Measurements from ENCODE around the gene GUCY2C.

Gene GUCY2C

DNA sequence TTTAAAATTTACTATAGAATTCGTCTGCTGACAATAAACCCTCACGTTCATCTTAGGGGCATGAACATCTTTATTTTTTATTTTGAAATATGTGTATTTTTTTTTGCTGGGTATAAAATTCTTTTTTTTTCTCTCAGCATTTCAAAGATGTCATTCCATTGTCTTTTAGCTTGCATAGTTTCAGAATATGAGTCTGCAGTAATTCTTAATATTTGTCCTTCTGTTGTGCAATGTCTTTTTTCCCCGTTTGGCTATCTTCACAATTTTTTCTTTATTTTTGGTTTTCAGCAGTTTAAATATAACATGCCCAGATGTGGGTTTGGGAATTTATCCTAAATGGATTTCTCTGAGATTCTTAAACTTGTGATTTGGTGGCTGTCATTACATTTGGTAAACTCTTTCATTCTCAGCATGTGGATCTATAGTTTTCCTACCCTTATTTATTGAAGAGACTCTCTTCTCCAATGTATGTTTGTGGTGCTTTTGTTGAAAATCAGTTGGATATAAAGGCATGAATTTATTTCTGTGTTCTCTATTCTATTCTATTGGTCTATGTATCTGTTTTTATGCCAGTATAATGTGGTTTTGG, 90.9 kb downstream of the GUCY2C start:
- WGBS (ENCODE audit: extremely low coverage, insufficient coverage, insufficient read length): no CpG with 5 or more reads among the region's 3 CpGs
- Histone ChIP-seq H4K91ac (ENCODE audit: low read depth, low read length) (no peak overlapping the region), H2BK5ac (ENCODE audit: low read depth, low read length, poor library complexity) (no peak overlapping the region), H3K36me3 (ENCODE audit: control insufficient read depth in 1 of 2, insufficient read depth in 2 of 2, low read length in 2 of 2) (no peaks in the 10 kb centered on the region), H3K14ac (ENCODE audit: low read length) (no peak overlapping the region), H3K4ac (ENCODE audit: low read depth, low read length) (no peak overlapping the region), H2BK12ac (ENCODE audit: low read length) (no peak overlapping the region), H4K12ac (ENCODE audit: low read depth, low read length) (no peak overlapping the region), H2AFZ (ENCODE audit: insufficient read depth, low read length, poor library complexity) (no peak overlapping the region), H3K4me2 (ENCODE audit: low read length) (no peak overlapping the region), H3K23ac (ENCODE audit: low read length) (no peak overlapping the region), H3K79me2 (ENCODE audit: control insufficient read depth, insufficient read depth, low read length, poor library complexity) (no peaks in the 10 kb centered on the region), H3K18ac (ENCODE audit: low read length) (no peak overlapping the region), H3K4me3 (ENCODE audit: low read depth, low read length) (no peak overlapping the region), H3K79me1 (ENCODE audit: low read length) (no peaks in the 10 kb centered on the region), H3K4me1 (ENCODE audit: control insufficient read depth in 1 of 2, insufficient read depth in 2 of 2, low read length in 2 of 2) (no peaks in the 10 kb centered on the region), H3K27ac (ENCODE audit: low read depth, low read length) (no peak overlapping the region), H4K8ac (ENCODE audit: low read depth, low read length) (no peak overlapping the region), H3K9ac (ENCODE audit: low read length) (no peak overlapping the region), H3K27me3 (ENCODE audit: insufficient read depth, low read length) (no peaks in the 10 kb centered on the region), H2BK120ac (ENCODE audit: insufficient read depth, low read length, poor library complexity) (no peak overlapping the region), H2AK5ac (ENCODE audit: low read length) (no peak overlapping the region), H3K9me3 (ENCODE audit: insufficient read depth, low read depth, low read length) (no peaks in the 10 kb centered on the region)
- peak in 1 of 2 donors; percentile 20 for DNase-seq

DNA sequence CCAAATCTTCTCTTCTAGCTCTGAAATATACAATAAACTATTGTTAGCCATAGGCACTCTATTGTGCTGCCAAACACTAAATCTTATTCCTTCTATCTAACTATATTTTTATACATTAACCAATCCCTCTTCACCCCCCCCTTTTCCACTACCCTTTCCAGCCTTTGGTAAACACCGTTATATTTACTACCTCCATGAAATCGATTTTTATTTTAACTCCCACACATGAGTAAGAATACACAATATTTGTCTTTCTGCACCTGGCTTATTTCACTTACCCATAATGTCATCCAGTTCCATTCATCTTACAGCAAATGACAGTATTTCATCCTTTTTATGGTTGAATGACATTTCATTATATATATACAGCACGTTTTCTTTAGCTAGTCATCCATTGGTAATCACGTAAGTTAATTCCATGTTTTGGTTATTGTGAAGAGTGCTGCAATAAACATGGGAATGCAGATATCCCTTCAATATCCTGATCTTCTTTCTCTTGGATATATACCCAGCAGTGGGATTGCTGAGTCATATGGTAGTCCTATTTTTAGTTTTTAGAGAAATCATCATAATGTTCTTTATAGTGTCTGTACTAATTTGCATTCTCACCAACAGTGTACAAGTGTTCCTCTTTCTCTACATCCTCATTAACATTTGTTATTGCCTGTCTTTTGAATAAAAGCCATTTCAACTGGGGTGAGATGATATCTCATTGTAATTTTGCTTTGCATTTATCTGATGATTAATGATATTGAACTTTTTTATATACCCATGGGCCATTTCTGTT, 94.5 kb downstream of the GUCY2C start:
- H2BK120ac ChIP-seq (ENCODE audit: insufficient read depth, low read length, poor library complexity): no peak overlapping the region
- WGBS (ENCODE audit: extremely low coverage, insufficient coverage, insufficient read length): 100% methylated on average over 1 of the region's 4 CpGs
- H3K36me3 ChIP-seq (ENCODE audit: control insufficient read depth in 1 of 2, insufficient read depth in 2 of 2, low read length in 2 of 2): no peaks in the 10 kb centered on the region
- DNase-seq: no peak
- H3K9me3 ChIP-seq (ENCODE audit: insufficient read depth, low read depth, low read length): no peaks in the 10 kb centered on the region
- H2AK5ac ChIP-seq (ENCODE audit: low read length): no peak overlapping the region
- no peak overlapping the region for H2BK5ac ChIP-seq (ENCODE audit: low read depth, low read length, poor library complexity)
- H4K12ac ChIP-seq (ENCODE audit: low read depth, low read length): no peak overlapping the region
- no peak overlapping the region for H4K8ac ChIP-seq (ENCODE audit: low read depth, low read length)
- H2BK12ac ChIP-seq (ENCODE audit: low read length): no peak overlapping the region
- no peaks in the 10 kb centered on the region for H3K79me2 ChIP-seq (ENCODE audit: control insufficient read depth, insufficient read depth, low read length, poor library complexity)
- H3K79me1 ChIP-seq (ENCODE audit: low read length): no peaks in the 10 kb centered on the region
- no peak overlapping the region for H3K27ac ChIP-seq (ENCODE audit: low read depth, low read length)
- H3K4me1 ChIP-seq (ENCODE audit: control insufficient read depth in 1 of 2, insufficient read depth in 2 of 2, low read length in 2 of 2): no peaks in the 10 kb centered on the region
- H3K14ac ChIP-seq (ENCODE audit: low read length): no peak overlapping the region
- no peak overlapping the region for H3K9ac ChIP-seq (ENCODE audit: low read length)
- H4K91ac ChIP-seq (ENCODE audit: low read depth, low read length): no peak overlapping the region
- no peak overlapping the region for H3K18ac ChIP-seq (ENCODE audit: low read length)
- H3K23ac ChIP-seq (ENCODE audit: low read length): no peak overlapping the region
- no peak overlapping the region for H3K4ac ChIP-seq (ENCODE audit: low read depth, low read length)
- H3K4me2 ChIP-seq (ENCODE audit: low read length): no peak overlapping the region
- H2AFZ ChIP-seq (ENCODE audit: insufficient read depth, low read length, poor library complexity): no peak overlapping the region
- H3K4me3 ChIP-seq (ENCODE audit: low read depth, low read length): no peak overlapping the region
- no peaks in the 10 kb centered on the region for H3K27me3 ChIP-seq (ENCODE audit: insufficient read depth, low read length)

DNA sequence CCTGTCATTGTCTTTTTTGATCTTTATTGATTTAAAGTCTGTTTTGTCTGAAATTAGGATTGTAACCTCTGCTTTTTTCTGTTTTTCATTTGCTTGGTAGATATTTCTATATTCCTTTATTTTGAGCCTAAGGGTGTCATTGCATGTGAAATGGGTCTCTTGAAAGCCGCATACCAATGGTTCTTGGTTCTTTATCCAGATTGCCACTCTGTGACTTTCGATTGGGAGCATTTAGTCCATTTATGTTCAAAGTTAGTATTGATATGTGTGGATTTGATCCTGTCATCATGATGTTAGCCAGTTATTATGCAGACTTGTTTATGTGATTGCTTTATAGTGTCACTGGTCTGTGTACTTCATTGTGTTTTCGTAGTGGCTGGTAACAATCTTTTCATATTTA, 98.9 kb downstream of the GUCY2C start:
- no peak overlapping the region for H2BK5ac ChIP-seq (ENCODE audit: low read depth, low read length, poor library complexity)
- no peak overlapping the region for H4K8ac ChIP-seq (ENCODE audit: low read depth, low read length)
- H3K79me1 ChIP-seq (ENCODE audit: low read length): no peaks in the 10 kb centered on the region
- no peak overlapping the region for H3K23ac ChIP-seq (ENCODE audit: low read length)
- H3K27me3 ChIP-seq (ENCODE audit: insufficient read depth, low read length): no peaks in the 10 kb centered on the region
- no peak overlapping the region for H3K4me2 ChIP-seq (ENCODE audit: low read length)
- H3K14ac ChIP-seq (ENCODE audit: low read length): no peak overlapping the region
- no peak overlapping the region for H2BK120ac ChIP-seq (ENCODE audit: insufficient read depth, low read length, poor library complexity)
- no peak overlapping the region for H2AK5ac ChIP-seq (ENCODE audit: low read length)
- no peak overlapping the region for H3K27ac ChIP-seq (ENCODE audit: low read depth, low read length)
- H2AFZ ChIP-seq (ENCODE audit: insufficient read depth, low read length, poor library complexity): no peak overlapping the region
- DNase-seq: no peak
- H3K9me3 ChIP-seq (ENCODE audit: insufficient read depth, low read depth, low read length): no peaks in the 10 kb centered on the region
- no peak overlapping the region for H2BK12ac ChIP-seq (ENCODE audit: low read length)
- H3K79me2 ChIP-seq (ENCODE audit: control insufficient read depth, insufficient read depth, low read length, poor library complexity): no peaks in the 10 kb centered on the region
- no CpG with 5 or more reads among the region's 3 CpGs for WGBS (ENCODE audit: extremely low coverage, insufficient coverage, insufficient read length)
- no peaks in the 10 kb centered on the region for H3K4me1 ChIP-seq (ENCODE audit: control insufficient read depth in 1 of 2, insufficient read depth in 2 of 2, low read length in 2 of 2)
- no peak overlapping the region for H4K91ac ChIP-seq (ENCODE audit: low read depth, low read length)
- no peak overlapping the region for H3K9ac ChIP-seq (ENCODE audit: low read length)
- H3K18ac ChIP-seq (ENCODE audit: low read length): no peak overlapping the region
- no peaks in the 10 kb centered on the region for H3K36me3 ChIP-seq (ENCODE audit: control insufficient read depth in 1 of 2, insufficient read depth in 2 of 2, low read length in 2 of 2)
- no peak overlapping the region for H3K4me3 ChIP-seq (ENCODE audit: low read depth, low read length)
- no peak overlapping the region for H4K12ac ChIP-seq (ENCODE audit: low read depth, low read length)
- H3K4ac ChIP-seq (ENCODE audit: low read depth, low read length): no peak overlapping the region

DNA sequence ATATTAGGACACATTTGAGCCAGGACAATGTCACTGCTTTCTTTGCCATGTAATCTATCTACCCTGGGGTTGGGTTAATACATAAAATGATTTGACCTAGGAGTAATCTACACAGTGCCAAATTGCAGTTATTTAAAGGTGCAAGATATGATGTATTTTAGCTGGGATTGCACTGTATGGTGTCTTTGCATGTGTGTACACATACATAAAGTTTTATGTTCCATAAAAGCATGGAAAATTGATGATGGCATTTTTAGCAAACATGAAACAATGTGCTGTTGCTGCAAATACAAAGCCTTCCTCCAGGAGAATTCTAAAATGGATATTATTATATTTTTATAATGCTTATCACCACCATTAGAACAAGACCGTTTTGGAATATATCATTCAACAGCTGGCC, 104.7 kb downstream of the GUCY2C start:
- Histone ChIP-seq H3K4me3 (ENCODE audit: low read depth, low read length) (no peak overlapping the region), H3K27ac (ENCODE audit: low read depth, low read length) (no peak overlapping the region), H3K79me2 (ENCODE audit: control insufficient read depth, insufficient read depth, low read length, poor library complexity) (no peaks in the 10 kb centered on the region), H2BK120ac (ENCODE audit: insufficient read depth, low read length, poor library complexity) (no peak overlapping the region), H3K18ac (ENCODE audit: low read length) (no peak overlapping the region), H2BK12ac (ENCODE audit: low read length) (no peak overlapping the region), H3K9me3 (ENCODE audit: insufficient read depth, low read depth, low read length) (peaks cover 2% of the 10 kb centered on the region), H2AFZ (ENCODE audit: insufficient read depth, low read length, poor library complexity) (no peak overlapping the region), H3K36me3 (ENCODE audit: control insufficient read depth in 1 of 2, insufficient read depth in 2 of 2, low read length in 2 of 2) (no peaks in the 10 kb centered on the region), H3K27me3 (ENCODE audit: insufficient read depth, low read length) (no peaks in the 10 kb centered on the region), H2BK5ac (ENCODE audit: low read depth, low read length, poor library complexity) (no peak overlapping the region), H3K4me1 (ENCODE audit: control insufficient read depth in 1 of 2, insufficient read depth in 2 of 2, low read length in 2 of 2) (no peaks in the 10 kb centered on the region), H3K4me2 (ENCODE audit: low read length) (no peak overlapping the region), H3K9ac (ENCODE audit: low read length) (no peak overlapping the region), H2AK5ac (ENCODE audit: low read length) (no peak overlapping the region), H3K79me1 (ENCODE audit: low read length) (no peaks in the 10 kb centered on the region), H3K14ac (ENCODE audit: low read length) (no peak overlapping the region), H4K91ac (ENCODE audit: low read depth, low read length) (no peak overlapping the region), H4K8ac (ENCODE audit: low read depth, low read length) (no peak overlapping the region), H3K4ac (ENCODE audit: low read depth, low read length) (no peak overlapping the region), H3K23ac (ENCODE audit: low read length) (no peak overlapping the region), H4K12ac (ENCODE audit: low read depth, low read length) (no peak overlapping the region)
- no peak for DNase-seq
- no CpG with 5 or more reads among the region's 1 CpG for WGBS (ENCODE audit: extremely low coverage, insufficient coverage, insufficient read length)

Data from trophoblast cell (in vitro differentiated cells and primary cell).